ENCODE measurements around the gene SIDT1.

The SIDT1 gene

GRCh38 chr3:113560831-113561623 lies 28.7 kb downstream of the SIDT1 start:
- Histone ChIP-seq H3K9me3 (ENCODE audit: control insufficient read depth, insufficient read depth, low read length) (no peaks in the 10 kb centered on the region), H3K27ac (ENCODE audit: low read length) (no peak overlapping the region), H3K27me3 (ENCODE audit: control insufficient read depth, insufficient read depth, low read length) (no peaks in the 10 kb centered on the region), H3K4me1 (ENCODE audit: control insufficient read depth, insufficient read depth, low read length) (no peaks in the 10 kb centered on the region; the same call in 1 of the 2 replicates), H3K36me3 (ENCODE audit: control insufficient read depth, insufficient read depth, low read length) (no peaks in the 10 kb centered on the region), H3K4me3 (ENCODE audit: low read length) (no peak overlapping the region)
- no CpG with 5 or more reads among the region's 4 CpGs for WGBS (ENCODE audit: insufficient coverage, insufficient read length)
- no peak for DNase-seq (ENCODE audit: low read depth, low spot score)

GRCh38 chr3:113565555-113565954 lies 33.2 kb downstream of the SIDT1 start:
- H3K9me3 ChIP-seq (ENCODE audit: control insufficient read depth, insufficient read depth, low read length) = no peaks in the 10 kb centered on the region
- no peak overlapping the region for H3K4me3 ChIP-seq (ENCODE audit: low read length)
- H3K4me1 ChIP-seq (ENCODE audit: control insufficient read depth, insufficient read depth, low read length) = no peaks in the 10 kb centered on the region
- WGBS (ENCODE audit: insufficient coverage, insufficient read length) = no CpG with 5 or more reads among the region's 1 CpG
- DNase-seq (ENCODE audit: low read depth, low spot score) = no peak
- H3K27ac ChIP-seq (ENCODE audit: low read length) = no peak overlapping the region
- no peaks in the 10 kb centered on the region for H3K27me3 ChIP-seq (ENCODE audit: control insufficient read depth, insufficient read depth, low read length)
- H3K36me3 ChIP-seq (ENCODE audit: control insufficient read depth, insufficient read depth, low read length) = no peaks in the 10 kb centered on the region

- no peaks in the 10 kb centered on the region for H3K27me3 ChIP-seq (ENCODE audit: control insufficient read depth, insufficient read depth, low read length)
- no peak overlapping the region for H3K4me3 ChIP-seq (ENCODE audit: low read length)
- WGBS (ENCODE audit: insufficient coverage, insufficient read length) = no CpG with 5 or more reads among the region's 3 CpGs
- DNase-seq (ENCODE audit: low read depth, low spot score) = no peak
- no peak overlapping the region for H3K27ac ChIP-seq (ENCODE audit: low read length)
- H3K36me3 ChIP-seq (ENCODE audit: control insufficient read depth, insufficient read depth, low read length) = no peaks in the 10 kb centered on the region
- no peaks in the 10 kb centered on the region for H3K9me3 ChIP-seq (ENCODE audit: control insufficient read depth, insufficient read depth, low read length)
- H3K4me1 ChIP-seq (ENCODE audit: control insufficient read depth, insufficient read depth, low read length) = no peaks in the 10 kb centered on the region
These were observed 37.8 kb downstream of the SIDT1 start for GRCh38 chr3:113570158-113570557.

- Histone ChIP-seq H3K36me3 (ENCODE audit: control insufficient read depth, insufficient read depth, low read length) (no peaks in the 10 kb centered on the region), H3K27ac (ENCODE audit: low read length) (no peak overlapping the region), H3K4me1 (ENCODE audit: control insufficient read depth, insufficient read depth, low read length) (no peaks in the 10 kb centered on the region), H3K4me3 (ENCODE audit: low read length) (no peak overlapping the region), H3K27me3 (ENCODE audit: control insufficient read depth, insufficient read depth, low read length) (no peaks in the 10 kb centered on the region), H3K9me3 (ENCODE audit: control insufficient read depth, insufficient read depth, low read length) (no peaks in the 10 kb centered on the region)
- no CpG with 5 or more reads among the region's 2 CpGs for WGBS (ENCODE audit: insufficient coverage, insufficient read length)
- DNase-seq (ENCODE audit: low read depth, low spot score) = no peak
These were observed 39.0 kb downstream of the SIDT1 start for GRCh38 chr3:113571360-113571759.

GRCh38 chr3:113573728-113574127 lies 41.4 kb downstream of the SIDT1 start:
- WGBS (ENCODE audit: insufficient coverage, insufficient read length) = 100% methylated on average over 1 of the region's 3 CpGs
- DNase-seq (ENCODE audit: low read depth, low spot score) = no peak
- Histone ChIP-seq H3K27ac (ENCODE audit: low read length) (no peak overlapping the region), H3K36me3 (ENCODE audit: control insufficient read depth, insufficient read depth, low read length) (no peaks in the 10 kb centered on the region), H3K4me1 (ENCODE audit: control insufficient read depth, insufficient read depth, low read length) (no peaks in the 10 kb centered on the region), H3K4me3 (ENCODE audit: low read length) (no peak overlapping the region), H3K9me3 (ENCODE audit: control insufficient read depth, insufficient read depth, low read length) (no peaks in the 10 kb centered on the region), H3K27me3 (ENCODE audit: control insufficient read depth, insufficient read depth, low read length) (no peaks in the 10 kb centered on the region)

GRCh38 chr3:113574213-113574612 lies 41.9 kb downstream of the SIDT1 start:
- no peaks in the 10 kb centered on the region for H3K36me3 ChIP-seq (ENCODE audit: control insufficient read depth, insufficient read depth, low read length)
- no peak for DNase-seq (ENCODE audit: low read depth, low spot score)
- H3K27me3 ChIP-seq (ENCODE audit: control insufficient read depth, insufficient read depth, low read length) = no peaks in the 10 kb centered on the region
- no CpG with 5 or more reads among the region's 2 CpGs for WGBS (ENCODE audit: insufficient coverage, insufficient read length)
- no peak overlapping the region for H3K4me3 ChIP-seq (ENCODE audit: low read length)
- no peaks in the 10 kb centered on the region for H3K9me3 ChIP-seq (ENCODE audit: control insufficient read depth, insufficient read depth, low read length)
- H3K27ac ChIP-seq (ENCODE audit: low read length) = no peak overlapping the region
- H3K4me1 ChIP-seq (ENCODE audit: control insufficient read depth, insufficient read depth, low read length) = no peaks in the 10 kb centered on the region

GRCh38 chr3:113575206-113575605 lies 42.9 kb downstream of the SIDT1 start:
- Histone ChIP-seq H3K4me3 (ENCODE audit: low read length) (no peak overlapping the region), H3K4me1 (ENCODE audit: control insufficient read depth, insufficient read depth, low read length) (no peaks in the 10 kb centered on the region), H3K27ac (ENCODE audit: low read length) (no peak overlapping the region), H3K9me3 (ENCODE audit: control insufficient read depth, insufficient read depth, low read length) (no peaks in the 10 kb centered on the region), H3K36me3 (ENCODE audit: control insufficient read depth, insufficient read depth, low read length) (no peaks in the 10 kb centered on the region), H3K27me3 (ENCODE audit: control insufficient read depth, insufficient read depth, low read length) (no peaks in the 10 kb centered on the region)
- DNase-seq (ENCODE audit: low read depth, low spot score) = no peak
- WGBS (ENCODE audit: insufficient coverage, insufficient read length) = no CpG with 5 or more reads among the region's 4 CpGs

- DNase-seq (ENCODE audit: low read depth, low spot score) = no peak
- WGBS (ENCODE audit: insufficient coverage, insufficient read length) = no CpG with 5 or more reads among the region's 1 CpG
- H3K9me3 ChIP-seq (ENCODE audit: control insufficient read depth, insufficient read depth, low read length) = no peaks in the 10 kb centered on the region
- no peak overlapping the region for H3K27ac ChIP-seq (ENCODE audit: low read length)
- H3K4me3 ChIP-seq (ENCODE audit: low read length) = no peak overlapping the region
- no peaks in the 10 kb centered on the region; the same call in 1 of the 2 replicates for H3K4me1 ChIP-seq (ENCODE audit: control insufficient read depth, insufficient read depth, low read length)
- no peaks in the 10 kb centered on the region for H3K27me3 ChIP-seq (ENCODE audit: control insufficient read depth, insufficient read depth, low read length)
- no peaks in the 10 kb centered on the region for H3K36me3 ChIP-seq (ENCODE audit: control insufficient read depth, insufficient read depth, low read length)
These were observed 52.9 kb downstream of the SIDT1 start for GRCh38 chr3:113585228-113585627.

- H3K4me1 ChIP-seq (ENCODE audit: control insufficient read depth, insufficient read depth, low read length) = no peaks in the 10 kb centered on the region; the same call in 1 of the 2 replicates
- no peak overlapping the region for H3K4me3 ChIP-seq (ENCODE audit: low read length)
- H3K27ac ChIP-seq (ENCODE audit: low read length) = no peak overlapping the region
- WGBS (ENCODE audit: insufficient coverage, insufficient read length) = no CpG with 5 or more reads among the region's 3 CpGs
- no peaks in the 10 kb centered on the region for H3K36me3 ChIP-seq (ENCODE audit: control insufficient read depth, insufficient read depth, low read length)
- H3K27me3 ChIP-seq (ENCODE audit: control insufficient read depth, insufficient read depth, low read length) = no peaks in the 10 kb centered on the region
- H3K9me3 ChIP-seq (ENCODE audit: control insufficient read depth, insufficient read depth, low read length) = no peaks in the 10 kb centered on the region
- no peak for DNase-seq (ENCODE audit: low read depth, low spot score)
These were observed 53.4 kb downstream of the SIDT1 start for GRCh38 chr3:113585720-113586119.

GRCh38 chr3:113588806-113589205 lies 56.5 kb downstream of the SIDT1 start:
- Histone ChIP-seq H3K27ac (ENCODE audit: low read length) (no peak overlapping the region), H3K4me1 (ENCODE audit: control insufficient read depth, insufficient read depth, low read length) (peaks cover 2% of the 10 kb centered on the region), H3K27me3 (ENCODE audit: control insufficient read depth, insufficient read depth, low read length) (no peaks in the 10 kb centered on the region), H3K36me3 (ENCODE audit: control insufficient read depth, insufficient read depth, low read length) (no peaks in the 10 kb centered on the region), H3K9me3 (ENCODE audit: control insufficient read depth, insufficient read depth, low read length) (no peaks in the 10 kb centered on the region), H3K4me3 (ENCODE audit: low read length) (no peak overlapping the region)
- no CpG with 5 or more reads among the region's 2 CpGs for WGBS (ENCODE audit: insufficient coverage, insufficient read length)
- DNase-seq (ENCODE audit: low read depth, low spot score) = no peak

GRCh38 chr3:113589971-113590370 lies 57.6 kb downstream of the SIDT1 start:
- Histone ChIP-seq H3K4me3 (ENCODE audit: low read length) (no peak overlapping the region), H3K27ac (ENCODE audit: low read length) (no peak overlapping the region), H3K9me3 (ENCODE audit: control insufficient read depth, insufficient read depth, low read length) (no peaks in the 10 kb centered on the region), H3K27me3 (ENCODE audit: control insufficient read depth, insufficient read depth, low read length) (no peaks in the 10 kb centered on the region), H3K36me3 (ENCODE audit: control insufficient read depth, insufficient read depth, low read length) (no peaks in the 10 kb centered on the region), H3K4me1 (ENCODE audit: control insufficient read depth, insufficient read depth, low read length) (peaks cover 2% of the 10 kb centered on the region)
- no peak for DNase-seq (ENCODE audit: low read depth, low spot score)
- no CpG with 5 or more reads among the region's 1 CpG for WGBS (ENCODE audit: insufficient coverage, insufficient read length)
